ENCODE data around the gene TRAK1. TPM values are rescaled to one million over a fixed set of nuclear protein-coding genes. Genes with fewer than 3 reads are reported as not detected.

TRAK1 gene
- total and polyA plus RNA-seq, 2 of the 4 experiments (the other 2 are of a cell fraction), result 25.6 to 28.1 TPM

GRCh38 chr3:42152193-42152592, 61.0 kb downstream of the TRAK1 start:
- no peaks in the 10 kb centered on the region for H3K36me3 ChIP-seq (ENCODE audit: control insufficient read depth, insufficient read depth, low read length)
- no peak overlapping the region for H2BK20ac ChIP-seq (ENCODE audit: low read depth, low read length)
- no peak overlapping the region for H4K8ac ChIP-seq (ENCODE audit: low read depth in 2 of 2, low read length in 2 of 2)
- intact Hi-C loops (cut with micrococcal nuclease), result no loop called here
- H3K27ac ChIP-seq (ENCODE audit: insufficient read depth, low read length), result no peak overlapping the region
- H4K5ac ChIP-seq (ENCODE audit: low read depth, low read length), result no peak overlapping the region
- TF ChIP-seq CEBPB (IDR thresholded peaks at IDR 0.05; ENCODE audit: low read depth, low read length) (no peak), POLR2A (IDR thresholded peaks at IDR 0.05; ENCODE audit: low read depth, low read length) (no peak), SMC3 (IDR thresholded peaks at IDR 0.05; ENCODE audit: low read depth, low read length) (no peak), RAD21 (IDR thresholded peaks at IDR 0.05; ENCODE audit: low read length) (no peak), MAFK (IDR thresholded peaks at IDR 0.05; ENCODE audit: low read depth, low read length) (no peak), ELK1 (IDR thresholded peaks at IDR 0.05; ENCODE audit: borderline replicate concordance, low read depth, low read length) (no peak), RCOR1 (IDR thresholded peaks at IDR 0.05; ENCODE audit: insufficient replicate concordance, low read length) (no peak), MAZ (IDR thresholded peaks at IDR 0.05; ENCODE audit: borderline replicate concordance, low read depth, low read length) (no peak), MXI1 (IDR thresholded peaks at IDR 0.05; ENCODE audit: borderline replicate concordance, low read depth, low read length) (no peak), NFE2L2 (IDR thresholded peaks at IDR 0.05; ENCODE audit: low read depth, low read length) (no peak), BHLHE40 (IDR thresholded peaks at IDR 0.05; ENCODE audit: low read depth, low read length) (no peak), FOS (IDR thresholded peaks at IDR 0.05; ENCODE audit: low read depth, low read length) (no peak), RFX5 (IDR thresholded peaks at IDR 0.05; ENCODE audit: low read depth, low read length) (no peak), CHD1 (IDR thresholded peaks at IDR 0.05; ENCODE audit: low read depth, low read length) (no peak)
- TF ChIP-seq, protein P1, sequence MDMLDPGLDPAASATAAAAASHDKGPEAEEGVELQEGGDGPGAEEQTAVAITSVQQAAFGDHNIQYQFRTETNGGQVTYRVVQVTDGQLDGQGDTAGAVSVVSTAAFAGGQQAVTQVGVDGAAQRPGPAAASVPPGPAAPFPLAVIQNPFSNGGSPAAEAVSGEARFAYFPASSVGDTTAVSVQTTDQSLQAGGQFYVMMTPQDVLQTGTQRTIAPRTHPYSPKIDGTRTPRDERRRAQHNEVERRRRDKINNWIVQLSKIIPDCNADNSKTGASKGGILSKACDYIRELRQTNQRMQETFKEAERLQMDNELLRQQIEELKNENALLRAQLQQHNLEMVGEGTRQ (IDR thresholded peaks at IDR 0.05; ENCODE audit: low read depth, low read length), result no peak
- TF ChIP-seq, protein P2, sequence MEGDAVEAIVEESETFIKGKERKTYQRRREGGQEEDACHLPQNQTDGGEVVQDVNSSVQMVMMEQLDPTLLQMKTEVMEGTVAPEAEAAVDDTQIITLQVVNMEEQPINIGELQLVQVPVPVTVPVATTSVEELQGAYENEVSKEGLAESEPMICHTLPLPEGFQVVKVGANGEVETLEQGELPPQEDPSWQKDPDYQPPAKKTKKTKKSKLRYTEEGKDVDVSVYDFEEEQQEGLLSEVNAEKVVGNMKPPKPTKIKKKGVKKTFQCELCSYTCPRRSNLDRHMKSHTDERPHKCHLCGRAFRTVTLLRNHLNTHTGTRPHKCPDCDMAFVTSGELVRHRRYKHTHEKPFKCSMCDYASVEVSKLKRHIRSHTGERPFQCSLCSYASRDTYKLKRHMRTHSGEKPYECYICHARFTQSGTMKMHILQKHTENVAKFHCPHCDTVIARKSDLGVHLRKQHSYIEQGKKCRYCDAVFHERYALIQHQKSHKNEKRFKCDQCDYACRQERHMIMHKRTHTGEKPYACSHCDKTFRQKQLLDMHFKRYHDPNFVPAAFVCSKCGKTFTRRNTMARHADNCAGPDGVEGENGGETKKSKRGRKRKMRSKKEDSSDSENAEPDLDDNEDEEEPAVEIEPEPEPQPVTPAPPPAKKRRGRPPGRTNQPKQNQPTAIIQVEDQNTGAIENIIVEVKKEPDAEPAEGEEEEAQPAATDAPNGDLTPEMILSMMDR (conservative IDR thresholded peaks at IDR 0.05; ENCODE audit: low read depth, low read length), result no peak
- H3K9ac ChIP-seq (ENCODE audit: low read depth, low read length), result no peak overlapping the region
- peaks cover 18 to 35% of the 10 kb centered on the region in 2 experiments for H3K79me1 ChIP-seq (ENCODE audit: low read depth in 1 of 2, low read length in 2 of 2)
- no peak overlapping the region for H2BK5ac ChIP-seq (ENCODE audit: low read depth, low read length, poor library complexity, severe bottlenecking)
- no peak overlapping the region for H3K4me2 ChIP-seq (ENCODE audit: low read depth, low read length)
- no peak overlapping the region for H3K23ac ChIP-seq (ENCODE audit: low read depth, low read length)
- H3K27me3 ChIP-seq (ENCODE audit: control insufficient read depth, insufficient read depth, low read length), result no peaks in the 10 kb centered on the region
- H3K56ac ChIP-seq (ENCODE audit: extremely low read depth, insufficient read depth, low read length), result no peak overlapping the region
- ChIA-PET CTCF (interaction anchor here (1.0 kb wide), 1 partner anchor 10 kb away, joined by 3 read pairs; no protein-coding TSS in a partner anchor), POLR2A (ENCODE audit: unreplicated experiment) (no interaction called here)
- DNase-seq, result no peak
- 69% methylated on average over 3 of the region's 5 CpGs; no CpG with 5 or more reads in 1 of the 2 experiments for WGBS, 2 experiments (ENCODE audit: extremely low coverage in 2 of 2, insufficient read length in 1 of 2)
- H2AK9ac ChIP-seq (replicated peaks; ENCODE audit: low read depth, low read length, poor library complexity), result no peak overlapping the region
- dilution Hi-C loops (cut with HindIII; ENCODE audit: low sequenced_read_pairs, unreplicated experiment), result no loop called here
- H3K4me3 ChIP-seq (ENCODE audit: insufficient read depth, low read depth, low read length), result no peak overlapping the region
- no peak overlapping the region for H3K18ac ChIP-seq (ENCODE audit: low read depth, low read length)
- H4K20me1 ChIP-seq (ENCODE audit: insufficient read depth, low read length), result peaks cover 16% of the 10 kb centered on the region; the same call in 1 of the 2 replicates
- H2AK5ac ChIP-seq (ENCODE audit: low read depth, low read length), result no peak overlapping the region
- H3K9me3 ChIP-seq (ENCODE audit: control insufficient read depth, insufficient read depth, low read length), result no peaks in the 10 kb centered on the region
- no peak for ATAC-seq (ENCODE audit: low read depth)
- no peak overlapping the region for H3K14ac ChIP-seq (replicated peaks; ENCODE audit: low read depth, low read length)
- no peak overlapping the region for H4K91ac ChIP-seq (ENCODE audit: insufficient read depth, low read depth, low read length)
- no peak overlapping the region for H2BK120ac ChIP-seq (ENCODE audit: low read depth, low read length)
- H3K9me1 ChIP-seq (ENCODE audit: insufficient read depth, low read length), result peaks cover 5% of the 10 kb centered on the region; the same call in 1 of the 2 replicates
- H2BK15ac ChIP-seq (ENCODE audit: low read depth, low read length), result no peak overlapping the region
- no peaks in the 10 kb centered on the region for H3K4me1 ChIP-seq (ENCODE audit: control insufficient read depth, insufficient read depth, low read length)
- in situ Hi-C loops (cut with MboI; ENCODE audit: low sequenced_read_pairs), result no loop called here
- BruUV-seq (replicated peaks), result no TSS peak
- H3K4ac ChIP-seq (ENCODE audit: low read depth, low read length), result no peak overlapping the region
- no peak overlapping the region for H2AFZ ChIP-seq (replicated peaks; ENCODE audit: low read length, poor library complexity)
